NB4 (cell line): ENCODE measurements around the gene TRAP1.

Source experiments
- MYC ChIP-seq: IDR thresholded peaks from 2 replicates; pipeline ENCODE4 v1.6.1; 2011; ENCODE audit warnings: low read depth, low read length
- POLR2A ChIP-seq: IDR thresholded peaks from 2 replicates; pipeline ENCODE4 v1.6.1; 2011; ENCODE audit warnings: mild to moderate bottlenecking; ENCODE audit not compliant: insufficient read length; ENCODE audit errors: extremely low read depth
- TF ChIP-seq, protein P1 (sequence below): IDR thresholded peaks from one replicate; pipeline ENCODE4 v1.5.1; 2012; ENCODE audit warnings: low read depth, low read length

DNA sequence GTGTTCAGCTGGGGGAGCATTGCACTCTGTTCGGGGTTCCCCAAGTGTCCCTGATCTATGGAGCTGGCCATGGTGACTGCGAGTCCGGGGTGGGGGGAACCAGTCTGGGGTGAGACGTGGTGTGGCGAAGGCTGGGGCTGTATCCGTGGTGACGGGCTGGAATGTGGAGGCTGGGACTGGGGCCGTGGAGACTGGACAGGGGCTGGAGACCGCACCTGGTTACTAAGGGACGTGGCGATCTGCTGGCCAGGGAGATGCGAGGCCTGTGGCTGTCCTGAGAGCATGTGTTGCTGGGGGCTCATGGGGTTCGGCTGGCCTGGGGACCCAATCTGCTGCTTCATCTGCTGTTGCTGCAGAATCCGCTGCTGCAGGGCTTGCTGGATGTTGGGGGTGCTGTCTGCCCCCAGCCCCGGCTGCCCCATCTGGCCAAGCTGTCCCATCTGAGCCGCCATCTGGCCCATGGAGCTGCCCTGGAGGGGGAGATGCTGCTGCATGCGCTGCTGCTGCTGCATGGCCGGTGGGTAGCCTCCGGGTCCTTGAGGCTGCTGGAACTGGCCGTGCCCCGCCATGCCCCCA, 10.6 kb upstream of the TRAP1 start:
- TF ChIP-seq, protein P1, sequence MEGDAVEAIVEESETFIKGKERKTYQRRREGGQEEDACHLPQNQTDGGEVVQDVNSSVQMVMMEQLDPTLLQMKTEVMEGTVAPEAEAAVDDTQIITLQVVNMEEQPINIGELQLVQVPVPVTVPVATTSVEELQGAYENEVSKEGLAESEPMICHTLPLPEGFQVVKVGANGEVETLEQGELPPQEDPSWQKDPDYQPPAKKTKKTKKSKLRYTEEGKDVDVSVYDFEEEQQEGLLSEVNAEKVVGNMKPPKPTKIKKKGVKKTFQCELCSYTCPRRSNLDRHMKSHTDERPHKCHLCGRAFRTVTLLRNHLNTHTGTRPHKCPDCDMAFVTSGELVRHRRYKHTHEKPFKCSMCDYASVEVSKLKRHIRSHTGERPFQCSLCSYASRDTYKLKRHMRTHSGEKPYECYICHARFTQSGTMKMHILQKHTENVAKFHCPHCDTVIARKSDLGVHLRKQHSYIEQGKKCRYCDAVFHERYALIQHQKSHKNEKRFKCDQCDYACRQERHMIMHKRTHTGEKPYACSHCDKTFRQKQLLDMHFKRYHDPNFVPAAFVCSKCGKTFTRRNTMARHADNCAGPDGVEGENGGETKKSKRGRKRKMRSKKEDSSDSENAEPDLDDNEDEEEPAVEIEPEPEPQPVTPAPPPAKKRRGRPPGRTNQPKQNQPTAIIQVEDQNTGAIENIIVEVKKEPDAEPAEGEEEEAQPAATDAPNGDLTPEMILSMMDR: no peak
- TF ChIP-seq POLR2A: no peak
- TF ChIP-seq MYC: no peak
